GM21526 (cell line): ENCODE data around the gene SPEM1.

Source experiments
- ATAC-seq: cut with Tn5 transposase; IDR thresholded peaks from one replicate; pipeline ENCODE4 v1.9.1; 2021; ENCODE audit warnings: moderate library complexity; ENCODE audit not compliant: unreplicated experiment, low FRiP score

Gene SPEM1

DNA sequence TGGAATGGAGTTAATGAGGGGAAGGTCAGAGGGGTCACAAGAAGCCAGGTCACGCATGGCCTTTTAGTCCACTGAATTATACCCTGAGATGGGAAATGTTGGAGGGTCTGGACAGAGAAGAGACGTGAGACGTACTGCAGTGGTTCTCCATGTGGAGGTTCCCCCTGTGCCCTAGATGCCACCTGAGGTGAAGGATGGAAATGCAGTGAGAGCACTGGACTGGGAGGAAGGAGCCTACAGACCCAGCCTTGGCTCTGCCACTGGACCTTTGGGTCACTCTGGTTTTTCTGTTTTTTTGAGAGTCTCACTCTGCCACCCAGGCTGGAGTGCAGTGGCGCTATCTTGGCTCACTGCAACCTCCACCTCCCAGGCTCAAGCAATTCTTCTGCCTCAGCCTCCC, 24.0 kb upstream of the SPEM1 start:
- ATAC-seq, result no peak

DNA sequence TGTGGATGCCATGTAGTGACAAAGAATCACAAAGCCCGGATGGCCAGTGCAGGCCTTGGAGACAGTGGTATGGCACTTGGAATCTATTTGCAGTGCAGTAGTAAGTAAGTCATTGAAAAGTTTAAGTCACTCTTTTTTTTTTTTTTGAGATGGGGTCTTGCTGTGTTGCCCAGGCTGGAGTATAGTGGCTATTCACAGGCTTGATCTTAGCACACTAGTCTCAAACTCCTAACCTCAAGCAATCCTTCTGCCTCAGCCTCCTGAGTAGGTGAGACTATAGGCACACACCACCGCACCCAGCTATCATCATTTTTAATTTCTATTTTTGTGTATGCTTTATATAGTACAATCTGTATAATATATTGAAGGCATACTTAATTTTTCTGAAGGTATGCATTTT, 21.5 kb upstream of the SPEM1 start:
- ATAC-seq, result no peak

DNA sequence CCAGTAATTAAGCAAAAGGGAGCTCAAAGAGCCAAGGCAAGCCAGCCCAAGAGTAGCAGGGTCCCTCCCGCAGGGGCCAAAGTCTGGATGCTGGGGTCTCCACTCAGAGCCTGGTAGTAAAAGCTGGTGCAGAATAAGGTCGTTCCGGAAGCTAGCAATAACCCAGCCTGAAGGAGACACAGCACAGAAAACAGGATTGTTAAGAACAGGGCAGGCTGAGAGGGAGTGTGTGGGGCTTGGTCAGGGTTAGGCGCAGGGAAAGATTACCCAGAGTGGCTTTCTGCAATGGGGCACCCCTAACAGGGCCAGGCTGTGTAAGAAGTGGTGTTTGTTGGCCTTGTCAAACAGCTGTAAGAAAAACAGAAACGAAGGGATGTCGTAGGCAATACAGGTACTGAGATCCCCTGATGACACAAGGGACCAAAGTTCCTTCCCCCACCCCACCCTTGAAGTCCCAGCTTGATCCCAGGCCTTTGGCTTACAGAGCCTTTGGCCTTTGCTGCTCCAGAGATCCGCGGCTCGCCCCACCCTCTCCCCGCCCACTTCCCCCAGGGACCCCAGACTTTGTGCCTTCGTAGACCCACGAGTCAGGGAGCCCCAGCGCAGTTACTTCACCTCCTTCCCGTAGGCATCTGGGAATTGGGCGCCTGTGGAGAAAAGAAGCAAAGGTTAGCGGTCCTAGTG, 16.9 kb upstream of the SPEM1 start:
- ATAC-seq, result no peak

DNA sequence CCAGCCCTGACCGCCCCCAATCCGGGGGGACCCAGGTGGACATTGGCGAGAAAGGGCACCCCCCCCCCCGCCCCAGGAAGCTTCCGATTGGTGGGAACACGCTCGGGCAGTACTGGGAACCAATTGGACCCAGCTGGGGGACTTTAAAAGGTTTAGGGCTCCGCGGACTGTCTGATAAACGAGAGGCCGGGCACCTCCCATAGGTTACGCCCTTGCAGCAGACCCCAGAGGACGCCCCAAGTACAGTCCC, 16.5 kb upstream of the SPEM1 start:
- ATAC-seq, result peak; percentile 17

DNA sequence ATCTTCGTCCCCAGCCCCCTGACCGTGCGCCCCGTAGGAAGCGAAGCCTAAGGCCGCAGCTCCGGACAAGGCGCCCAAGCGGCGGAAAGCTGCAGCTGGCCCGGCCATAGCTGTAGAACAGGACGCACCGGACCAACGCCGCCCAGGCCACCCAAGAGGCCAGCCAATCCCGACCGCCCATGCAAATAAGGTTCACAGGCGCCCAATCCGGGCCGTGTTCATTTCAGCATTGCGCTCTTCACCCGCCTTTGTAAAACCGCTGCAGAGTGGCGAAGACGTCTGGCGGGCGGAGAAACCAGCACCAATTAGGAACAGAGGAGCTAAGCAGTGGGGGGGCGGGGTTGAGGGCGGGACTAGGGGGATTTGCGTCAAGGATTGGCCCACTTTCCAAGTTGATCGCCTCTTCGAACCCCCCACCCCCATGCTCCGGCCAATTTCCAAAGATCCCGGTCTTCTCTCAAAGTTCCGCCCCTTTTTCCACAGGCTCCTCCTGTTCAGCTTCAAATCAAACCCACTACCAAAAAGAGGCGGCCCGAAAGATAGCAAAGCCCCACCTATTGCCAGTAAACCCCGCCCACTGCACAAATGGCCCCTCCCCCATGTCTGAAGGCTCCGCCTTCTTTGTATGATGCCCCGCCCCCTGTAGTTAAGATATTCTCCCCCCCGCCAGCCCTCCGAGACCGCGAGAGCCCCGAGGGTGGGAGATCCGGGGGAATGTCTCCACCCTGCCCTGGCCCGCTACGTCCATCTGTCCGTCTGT, 16.0 kb upstream of the SPEM1 start, which contains the start of gene TMEM256:
TMEM256 (minus strand) TSS at position 121 of the 760 bp plus-strand sequence; CDS start at position 108, 13 bp downstream.
- ATAC-seq, result peak; percentile 85

DNA sequence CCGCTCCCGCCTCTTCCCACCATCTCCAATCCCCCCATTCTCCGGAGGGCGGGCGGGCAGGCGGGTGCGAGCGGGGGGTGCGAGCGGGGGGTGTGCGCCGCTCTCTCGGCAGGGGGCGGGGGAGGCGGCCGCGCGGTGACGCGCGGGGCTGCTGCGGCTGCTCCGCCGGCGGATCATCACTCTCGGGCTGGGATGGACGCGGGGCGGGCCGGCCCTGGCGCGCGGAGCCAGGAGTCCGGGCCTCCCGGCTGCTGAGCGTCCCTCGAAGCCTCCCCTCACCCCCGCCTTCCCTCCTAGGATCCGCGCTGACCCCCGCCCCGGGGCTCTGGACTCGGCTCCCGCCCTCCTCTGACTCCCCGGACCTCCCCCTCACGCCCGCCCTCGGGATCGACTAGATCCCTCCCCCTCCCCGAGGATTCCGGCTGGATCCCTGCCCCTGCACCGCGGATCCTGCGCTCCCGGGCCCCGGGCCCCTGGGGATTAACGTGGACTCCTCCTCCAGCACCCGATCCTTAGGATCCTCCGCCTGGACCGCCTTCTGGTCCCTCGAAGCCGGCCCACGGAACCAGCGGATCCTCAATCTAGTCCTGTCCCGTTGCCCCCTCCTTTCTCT, 15.3 kb upstream of the SPEM1 start:
- ATAC-seq, result peak; percentile 18

DNA sequence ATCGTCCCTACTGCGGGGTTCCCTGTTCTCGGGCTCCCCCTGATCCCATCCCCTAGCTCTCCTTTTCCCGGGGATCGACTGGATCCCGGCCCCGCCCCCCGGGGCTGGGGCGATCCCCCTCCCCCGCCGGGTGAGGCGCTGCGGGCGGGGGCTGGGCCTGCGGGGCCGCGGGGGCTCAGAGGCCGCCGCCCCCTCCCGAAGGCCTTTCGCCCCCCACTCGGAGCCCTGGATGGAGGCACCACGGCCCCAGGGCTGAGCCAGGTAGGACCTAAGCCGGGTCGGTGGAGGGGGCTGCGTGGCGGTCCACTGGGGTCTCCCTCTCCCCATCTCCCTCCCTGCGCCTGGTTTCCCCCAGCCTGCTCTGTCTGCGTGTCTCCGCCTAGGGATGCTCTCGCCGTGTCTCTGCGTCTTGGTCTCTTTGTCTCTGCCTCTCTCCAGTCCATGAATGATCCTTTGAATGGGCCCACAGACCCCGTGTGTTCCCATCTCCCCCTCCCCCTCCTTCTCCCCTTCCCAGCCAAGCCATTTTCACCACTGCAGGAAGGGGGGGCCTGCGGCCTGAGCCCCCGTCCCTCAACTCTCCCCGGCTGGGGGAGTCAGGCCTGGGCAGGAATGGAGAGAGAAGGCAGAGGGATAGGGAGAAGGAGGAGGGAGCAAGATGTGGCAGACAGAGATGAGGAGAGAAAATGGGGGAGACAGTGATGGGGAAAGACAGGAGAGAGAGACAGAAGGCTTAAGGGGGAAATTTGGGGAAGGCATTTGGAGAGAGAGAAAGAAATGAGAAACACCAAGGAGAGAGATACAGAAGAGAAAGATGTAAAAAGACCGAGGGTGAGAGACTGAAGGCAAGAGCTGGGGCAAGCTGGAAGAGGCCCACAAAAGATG, 14.5 kb upstream of the SPEM1 start:
- no peak for ATAC-seq

DNA sequence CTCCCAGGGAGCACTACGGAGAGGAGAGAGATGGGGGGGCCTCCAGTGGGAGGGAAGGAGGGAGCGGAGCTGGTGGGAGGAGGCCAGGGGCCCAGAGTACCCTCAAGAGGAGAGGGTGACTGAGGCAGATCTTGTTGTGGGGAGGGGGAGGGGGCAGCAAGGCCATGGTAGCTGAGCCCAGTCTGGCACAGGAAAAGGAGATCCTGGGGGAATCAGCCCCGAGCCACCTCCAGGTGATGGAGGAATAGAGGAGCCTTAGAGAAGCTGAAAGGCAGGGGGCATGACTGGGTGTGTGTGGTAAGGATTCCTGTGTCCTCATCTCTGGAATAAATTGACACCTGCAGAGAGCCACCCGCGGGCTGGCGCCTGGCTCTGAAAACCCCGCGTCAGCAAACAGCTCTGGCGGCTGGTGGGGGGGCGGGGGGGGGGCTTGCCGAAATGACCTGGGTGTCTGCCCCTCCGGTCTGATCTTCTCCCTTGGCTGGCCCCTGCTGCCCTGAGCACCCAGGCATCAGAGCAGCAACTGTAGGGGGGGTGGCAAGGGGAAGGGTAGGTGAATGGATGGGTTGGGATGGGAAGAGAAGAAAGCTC, 13.8 kb upstream of the SPEM1 start:
- no peak for ATAC-seq

DNA sequence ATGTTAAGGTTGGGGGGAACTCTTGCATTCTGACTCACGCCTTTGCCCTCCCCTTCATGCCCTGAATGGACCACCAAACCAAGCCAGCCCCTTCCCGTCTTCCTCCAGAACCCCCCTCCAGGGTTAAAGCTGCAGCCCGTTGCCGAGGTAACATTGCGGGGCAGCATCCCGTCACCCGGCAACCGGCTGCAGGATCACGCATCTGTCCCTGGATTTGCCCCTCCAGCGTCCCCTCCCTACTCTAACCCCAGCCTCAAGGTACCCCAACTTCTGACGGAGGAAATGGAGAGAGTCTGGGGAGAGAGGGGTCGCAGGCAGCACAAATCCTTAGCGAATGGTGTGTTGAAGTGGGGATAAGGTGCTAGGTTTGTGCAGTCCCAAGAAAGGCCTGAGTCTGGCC, 13.0 kb upstream of the SPEM1 start:
- ATAC-seq, result no peak

DNA sequence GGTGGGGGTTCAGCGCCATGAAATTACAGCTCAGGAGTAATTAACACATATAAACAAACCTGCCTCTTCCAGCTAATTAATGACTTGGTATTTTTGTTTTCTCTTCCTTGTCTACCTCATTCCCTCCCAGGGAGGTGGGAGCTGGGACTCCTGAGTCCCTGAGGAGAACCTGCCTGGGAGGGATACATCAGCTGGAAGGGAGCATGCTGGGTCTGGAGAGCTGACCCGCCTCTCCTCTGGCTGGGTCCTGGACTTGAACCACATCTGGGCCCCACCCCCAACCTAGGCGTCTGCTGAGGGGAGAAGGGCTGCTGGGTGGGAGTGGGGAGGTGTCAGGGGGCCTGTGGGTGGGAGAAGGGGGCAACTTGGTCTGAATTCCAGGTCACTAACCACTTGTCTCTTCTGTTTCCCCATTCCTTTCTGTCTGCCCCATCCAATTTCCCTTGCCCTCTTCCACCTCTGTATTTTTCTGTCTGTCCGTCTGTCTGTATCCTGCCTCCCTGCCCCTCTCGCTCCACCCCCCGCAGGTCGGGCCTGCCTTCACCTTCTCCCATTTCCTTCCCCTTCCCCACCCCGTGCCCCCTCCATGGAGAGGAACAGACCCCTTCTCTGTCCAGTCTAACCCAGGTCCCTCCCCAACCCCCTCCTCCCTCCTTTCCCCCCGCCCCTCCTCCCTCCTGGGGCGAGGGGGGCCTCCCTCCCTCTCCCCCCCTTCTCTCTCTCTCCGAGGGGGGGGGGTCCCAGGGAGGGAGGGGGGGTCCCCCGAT, 12.5 kb upstream of the SPEM1 start, which contains the start of gene NLGN2:
NLGN2 (plus strand) TSS at position 361 of the 767 bp plus-strand sequence. CDS start 411 bp downstream, outside the sequence.
- no peak for ATAC-seq

DNA sequence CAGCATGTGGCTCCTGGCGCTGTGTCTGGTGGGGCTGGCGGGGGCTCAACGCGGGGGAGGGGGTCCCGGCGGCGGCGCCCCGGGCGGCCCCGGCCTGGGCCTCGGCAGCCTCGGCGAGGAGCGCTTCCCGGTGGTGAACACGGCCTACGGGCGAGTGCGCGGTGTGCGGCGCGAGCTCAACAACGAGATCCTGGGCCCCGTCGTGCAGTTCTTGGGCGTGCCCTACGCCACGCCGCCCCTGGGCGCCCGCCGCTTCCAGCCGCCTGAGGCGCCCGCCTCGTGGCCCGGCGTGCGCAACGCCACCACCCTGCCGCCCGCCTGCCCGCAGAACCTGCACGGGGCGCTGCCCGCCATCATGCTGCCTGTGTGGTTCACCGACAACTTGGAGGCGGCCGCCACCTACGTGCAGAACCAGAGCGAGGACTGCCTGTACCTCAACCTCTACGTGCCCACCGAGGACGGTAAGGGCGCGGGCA, 11.8 kb upstream of the SPEM1 start:
- no peak for ATAC-seq

DNA sequence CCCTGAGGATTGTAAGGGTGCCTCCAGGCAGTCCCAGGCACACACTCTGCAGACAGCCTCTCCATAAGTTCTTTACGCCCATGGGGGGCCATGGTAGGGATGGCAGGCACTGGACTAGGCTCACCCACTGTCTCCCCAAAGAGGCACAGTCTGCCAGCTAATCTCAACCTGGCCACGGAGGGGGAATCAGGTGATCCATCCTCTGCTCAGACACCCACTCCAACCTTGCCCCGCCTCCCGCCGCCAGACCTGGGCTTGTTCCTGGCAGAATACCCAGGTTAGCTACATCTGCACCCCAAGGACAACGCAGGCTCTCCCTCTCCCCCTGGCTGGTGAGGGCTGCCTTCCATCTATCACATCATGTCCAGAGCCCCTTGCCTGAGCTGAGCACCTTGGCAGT, 11.3 kb upstream of the SPEM1 start:
- no peak for ATAC-seq

DNA sequence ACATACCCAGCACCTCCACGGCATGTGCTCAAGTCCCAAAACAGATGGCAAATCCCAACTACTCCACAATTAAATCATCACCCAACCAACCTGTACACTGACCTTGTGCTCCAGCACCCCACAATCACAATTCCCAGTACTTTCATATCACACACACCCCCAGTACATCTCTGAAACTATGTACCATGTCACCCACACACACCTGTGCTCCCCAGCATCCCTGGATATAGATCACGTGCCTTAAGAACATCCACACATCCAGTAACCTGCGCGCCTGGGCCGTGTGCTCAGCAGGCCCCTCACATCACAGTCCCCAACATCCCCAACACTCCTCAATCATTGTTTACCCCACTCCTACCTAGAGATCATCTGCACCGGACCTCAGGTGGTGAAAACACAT, 10.4 kb upstream of the SPEM1 start:
- ATAC-seq, result no peak

DNA sequence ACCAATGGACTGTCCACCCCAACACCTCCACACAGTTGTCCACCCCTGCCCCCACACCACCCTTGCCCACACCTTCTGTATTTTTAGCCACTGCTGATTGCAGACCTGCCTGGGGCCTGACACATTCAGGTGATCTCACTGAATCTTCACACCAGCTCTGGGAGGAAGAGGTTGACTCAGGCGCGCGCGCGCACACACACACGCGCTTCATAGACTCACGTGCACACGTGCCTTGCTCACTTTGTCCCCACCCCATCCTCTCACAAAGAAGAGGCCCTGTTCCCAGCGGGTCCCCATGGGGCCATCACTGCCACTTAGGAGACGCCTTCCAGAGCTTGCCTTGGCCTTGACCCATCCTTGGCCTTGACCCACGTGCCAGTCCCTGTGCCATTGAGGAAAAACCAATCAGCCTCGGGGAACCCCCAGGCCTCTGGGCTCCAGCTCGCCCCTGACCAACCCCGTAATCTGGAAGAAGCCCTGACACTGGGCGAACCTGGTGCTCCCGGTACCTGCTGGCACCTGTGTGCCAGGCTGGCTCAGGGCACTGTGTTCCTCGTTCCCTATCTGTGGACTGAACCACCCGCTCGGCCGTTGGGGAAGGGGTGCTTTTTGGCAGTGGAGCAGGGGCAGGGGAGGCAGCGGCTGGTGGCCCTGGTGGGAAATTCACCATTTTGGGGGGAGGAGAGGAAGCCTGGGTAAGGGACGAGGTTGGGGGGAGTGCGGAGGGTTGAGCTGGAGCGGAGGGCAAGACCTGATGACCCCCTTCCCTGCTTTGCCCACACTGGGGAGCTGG, 9.3 kb upstream of the SPEM1 start:
- ATAC-seq, result no peak

DNA sequence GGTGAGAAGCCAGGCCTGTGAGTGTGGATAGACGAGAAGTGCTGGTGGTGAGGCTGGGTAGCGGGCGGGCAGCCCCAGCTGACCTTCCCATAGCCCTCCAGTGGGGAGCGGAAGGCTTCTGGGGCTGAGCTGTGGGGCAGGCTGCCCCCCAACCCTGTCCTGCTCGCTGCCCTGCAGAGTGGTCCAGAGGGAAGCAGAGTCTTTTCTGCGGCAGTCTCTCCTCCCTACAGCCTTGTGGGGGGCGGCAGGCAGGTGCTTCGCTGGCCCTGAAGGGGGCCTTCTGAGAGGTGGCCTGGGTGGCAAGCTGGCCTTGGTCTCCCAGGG, 8.7 kb upstream of the SPEM1 start:
- ATAC-seq, result no peak

DNA sequence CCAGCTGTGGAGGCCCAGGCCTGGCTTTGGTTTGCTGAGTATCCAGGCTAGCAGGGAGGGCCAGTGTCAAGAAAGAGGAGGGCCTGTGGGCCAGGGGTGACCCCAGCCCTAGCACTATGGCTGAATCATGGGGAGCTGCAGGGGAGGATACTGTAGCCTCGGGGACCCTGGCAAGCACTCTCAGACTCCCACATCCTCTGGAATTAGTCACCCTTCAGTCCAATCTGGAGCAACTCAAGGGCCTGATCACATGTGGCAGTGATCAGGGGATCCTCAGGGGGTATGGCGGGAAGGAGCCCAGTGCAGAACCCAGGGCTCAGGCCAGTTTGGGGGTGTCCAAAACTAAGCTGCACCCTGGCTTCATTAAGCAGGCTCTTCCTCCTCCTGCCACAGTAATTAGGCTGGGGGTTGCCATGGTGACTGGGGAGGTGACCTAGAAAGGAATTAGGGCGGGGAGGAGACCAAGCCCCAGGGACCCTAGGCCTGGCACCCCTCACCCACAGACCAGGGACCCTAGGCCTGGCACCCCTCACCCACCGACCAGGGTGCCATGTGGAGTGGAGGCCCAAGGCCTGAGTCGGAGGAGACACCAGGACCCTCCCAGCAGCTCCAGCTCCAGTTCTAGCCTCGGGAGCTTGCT, 6.7 kb upstream of the SPEM1 start:
- ATAC-seq, result no peak

DNA sequence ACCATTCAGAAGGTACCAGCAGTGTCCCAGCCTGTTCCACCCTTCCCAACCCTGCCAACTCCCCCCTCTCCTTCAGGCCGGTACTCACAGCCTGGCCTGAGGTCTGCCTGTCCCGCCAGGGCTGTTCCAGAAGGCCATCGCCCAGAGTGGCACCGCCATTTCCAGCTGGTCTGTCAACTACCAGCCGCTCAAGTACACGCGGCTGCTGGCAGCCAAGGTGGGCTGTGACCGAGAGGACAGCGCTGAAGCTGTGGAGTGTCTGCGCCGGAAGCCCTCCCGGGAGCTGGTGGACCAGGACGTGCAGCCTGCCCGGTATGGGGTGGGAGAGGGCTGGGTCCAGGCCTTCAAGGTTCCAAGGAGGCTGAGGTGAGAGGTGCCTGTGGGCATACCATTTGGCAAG, 5.3 kb upstream of the SPEM1 start:
- ATAC-seq, result no peak

DNA sequence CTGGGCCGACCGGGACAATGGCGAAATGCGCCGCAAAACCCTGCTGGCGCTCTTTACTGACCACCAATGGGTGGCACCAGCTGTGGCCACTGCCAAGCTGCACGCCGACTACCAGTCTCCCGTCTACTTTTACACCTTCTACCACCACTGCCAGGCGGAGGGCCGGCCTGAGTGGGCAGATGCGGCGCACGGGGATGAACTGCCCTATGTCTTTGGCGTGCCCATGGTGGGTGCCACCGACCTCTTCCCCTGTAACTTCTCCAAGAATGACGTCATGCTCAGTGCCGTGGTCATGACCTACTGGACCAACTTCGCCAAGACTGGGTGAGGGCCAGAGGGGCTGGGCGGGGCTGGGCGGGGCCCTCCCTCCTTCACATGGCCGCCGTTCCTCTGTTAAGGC, 4.3 kb upstream of the SPEM1 start:
- no peak for ATAC-seq

DNA sequence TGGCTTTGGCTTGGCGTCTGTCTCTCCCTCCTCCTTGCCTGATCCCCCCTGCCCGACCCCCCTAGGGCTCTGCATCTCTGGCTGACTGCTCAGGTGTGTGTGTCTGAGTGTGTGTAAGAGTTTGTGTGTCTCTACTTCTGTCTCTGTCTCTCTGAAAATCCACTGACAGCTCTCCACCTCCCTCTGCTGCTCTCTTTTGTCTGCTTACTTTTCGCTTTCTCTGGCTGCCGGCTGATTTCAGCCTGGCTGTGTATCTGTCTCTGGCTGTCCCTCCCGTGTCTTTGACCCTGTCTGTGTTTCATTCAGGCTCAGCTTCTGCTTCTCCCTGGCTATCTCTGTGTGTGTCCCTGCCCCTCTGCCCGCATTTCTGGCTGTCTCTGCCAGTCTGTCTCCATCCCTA, 3.8 kb upstream of the SPEM1 start:
- no peak for ATAC-seq
